SHP77 treated with DMSO at 0.1 percent for 48 hours (cell line): Measurements from ENCODE around the gene ENOX1.
"Not testable (repeated sequence)": the region's sequence is repeated elsewhere in the genome, so short reads cannot be mapped to it uniquely, and the experiment has no call there.

Source experiments
- DNase-seq: peaks from one replicate; lab custom pipeline; 2025; lab: John Stamatoyannopoulos, UW

Gene ENOX1

DNA sequence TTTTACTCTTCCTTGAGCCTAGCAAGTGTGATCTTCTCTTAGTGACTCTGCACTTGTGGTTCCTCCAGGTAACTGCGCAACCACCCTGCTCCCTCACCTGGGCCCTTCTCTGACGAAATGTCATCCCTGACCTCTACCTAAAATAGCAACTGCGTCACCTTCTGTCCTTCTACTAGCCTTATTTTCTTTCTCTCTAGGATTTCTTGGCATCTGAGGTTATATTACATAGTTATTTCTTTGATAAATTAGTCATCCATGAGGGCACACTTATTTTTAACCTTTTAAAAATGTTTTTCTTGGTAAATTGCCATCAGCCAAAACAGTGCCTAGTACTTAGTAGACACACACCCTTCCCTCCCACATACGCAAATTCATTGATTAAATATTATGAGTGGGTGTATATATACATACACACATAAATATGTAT, 355.5 kb downstream of the ENOX1 start:
- DNase-seq = no peak

GRCh38 chr13:43428545-43429296, 358.1 kb downstream of the ENOX1 start:
- no peak for DNase-seq

DNA sequence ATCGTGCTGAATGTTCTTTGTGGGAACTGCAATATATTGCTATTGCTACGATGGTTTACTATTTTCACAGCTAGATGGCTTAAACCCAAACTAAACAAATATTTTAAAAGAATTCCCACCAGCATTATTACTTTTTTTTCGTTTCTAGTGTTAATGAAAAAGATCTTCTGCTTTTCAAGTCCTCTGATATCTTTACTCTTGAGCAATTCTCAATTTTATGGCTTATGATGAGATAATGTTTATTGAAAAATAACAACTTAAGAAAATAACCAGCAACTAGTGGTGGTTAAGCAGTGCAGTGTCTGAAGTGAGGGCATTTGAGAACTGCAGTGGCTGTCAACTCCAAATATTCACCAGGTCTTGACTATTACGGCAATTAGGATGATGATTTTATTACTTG, 360.4 kb downstream of the ENOX1 start:
- no peak for DNase-seq

DNA sequence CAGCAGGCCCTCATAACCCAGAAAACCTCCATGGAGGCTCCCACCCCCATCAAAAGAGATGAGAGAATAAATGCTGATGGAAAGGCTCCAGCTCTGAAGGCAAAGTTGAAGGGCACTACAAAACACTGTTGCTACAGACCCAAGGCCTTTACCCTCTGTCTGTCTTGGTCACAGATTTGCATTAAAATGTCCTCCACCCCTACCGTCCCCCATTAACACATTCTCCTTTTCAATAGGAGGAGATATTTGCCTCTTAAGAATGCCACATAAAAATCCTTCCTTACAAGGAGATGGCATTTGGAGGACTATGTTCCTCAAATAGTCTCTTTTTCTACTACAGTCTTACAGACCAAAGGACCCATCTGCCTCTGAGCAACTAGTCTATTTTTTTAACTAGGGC, 361.5 kb downstream of the ENOX1 start:
- DNase-seq = no peak

GRCh38 chr13:43424412-43424811, 362.4 kb downstream of the ENOX1 start:
- DNase-seq = no peak

- no peak for DNase-seq
These were observed 364.7 kb downstream of the ENOX1 start for GRCh38 chr13:43422116-43422515.

GRCh38 chr13:43416842-43417241, 369.9 kb downstream of the ENOX1 start:
- not testable (repeated sequence) for DNase-seq

DNA sequence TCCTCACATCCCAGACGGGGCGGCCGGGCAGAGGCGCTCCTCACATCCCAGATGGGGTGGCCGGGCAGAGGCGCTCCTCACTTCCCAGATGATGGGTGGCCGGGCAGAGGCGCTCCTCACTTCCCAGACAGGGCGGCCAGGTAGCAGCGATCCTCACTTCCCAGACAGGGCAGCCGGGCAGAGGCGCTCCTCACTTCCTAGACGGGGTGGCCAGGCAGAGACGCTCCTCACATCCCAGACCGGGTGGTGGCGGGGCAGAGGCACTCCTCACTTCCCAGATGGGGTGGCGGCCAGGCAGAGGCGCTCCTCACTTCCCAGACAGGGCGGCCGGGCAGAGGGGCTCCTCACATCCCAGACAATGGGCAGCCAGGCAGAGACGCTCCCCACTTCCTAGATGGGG, 370.4 kb downstream of the ENOX1 start:
- DNase-seq = not testable (repeated sequence)

DNA sequence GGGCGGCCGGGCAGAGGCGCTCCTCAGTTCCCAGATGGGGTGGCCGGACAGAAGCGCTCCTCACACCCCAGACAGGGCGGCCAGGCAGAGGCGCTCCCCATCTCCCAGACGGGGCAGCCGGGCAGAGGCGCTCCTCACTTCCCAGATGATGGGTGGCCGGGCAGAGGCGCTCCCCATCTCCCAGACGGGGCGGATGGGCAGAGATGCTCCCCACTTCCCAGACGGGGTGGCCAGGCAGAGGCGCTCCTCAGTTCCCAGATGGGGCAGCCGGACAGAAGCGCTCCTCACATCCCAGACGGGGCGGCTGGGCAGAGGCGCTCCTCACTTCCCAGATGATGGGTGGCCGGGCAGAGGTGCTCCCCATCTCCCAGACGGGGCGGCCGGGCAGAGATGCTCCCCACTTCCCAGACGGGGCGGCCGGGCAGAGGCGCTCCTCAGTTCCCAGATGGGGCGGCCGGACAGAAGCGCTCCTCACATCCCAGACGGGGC, 370.8 kb downstream of the ENOX1 start:
- not testable (repeated sequence) for DNase-seq

DNA sequence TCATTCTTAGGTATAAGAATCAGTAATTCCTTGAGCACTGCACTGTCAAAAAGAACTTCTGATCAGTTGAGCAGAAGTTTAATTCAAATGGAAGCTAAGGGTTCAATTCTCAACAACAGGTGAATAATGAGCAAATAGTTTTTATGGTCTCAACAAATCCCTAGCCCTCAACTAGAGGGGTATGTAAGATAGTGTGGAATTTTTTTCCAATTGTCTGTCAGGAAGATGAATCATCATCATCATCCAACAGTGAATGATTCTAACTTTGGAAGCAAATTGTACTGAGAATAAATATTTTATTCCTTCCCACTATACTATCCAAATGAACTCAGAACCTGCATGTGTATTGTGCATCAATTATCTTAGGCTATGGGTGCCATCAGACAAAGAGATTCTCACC, 372.7 kb downstream of the ENOX1 start:
- DNase-seq = no peak

GRCh38 chr13:43411741-43412140, 375.0 kb downstream of the ENOX1 start:
- no peak for DNase-seq

DNA sequence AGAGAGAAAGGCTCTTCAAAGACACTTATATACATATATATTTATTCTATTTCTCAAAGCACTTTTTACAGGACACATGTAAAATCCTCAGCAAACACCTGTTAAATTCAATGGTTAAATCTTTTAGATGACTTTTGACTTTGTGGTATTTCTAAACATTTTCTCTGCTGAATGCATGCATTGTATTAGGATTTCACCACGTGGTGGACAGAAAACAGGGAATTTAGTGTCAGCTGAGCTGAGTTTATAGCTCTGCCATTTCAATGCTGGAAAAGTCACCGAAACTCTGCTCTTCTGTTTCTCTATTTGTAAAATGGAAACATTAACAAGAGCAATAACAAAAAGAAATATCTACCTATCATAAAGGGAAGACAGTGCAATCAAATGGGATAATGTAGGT, 375.6 kb downstream of the ENOX1 start:
- DNase-seq = no peak

DNA sequence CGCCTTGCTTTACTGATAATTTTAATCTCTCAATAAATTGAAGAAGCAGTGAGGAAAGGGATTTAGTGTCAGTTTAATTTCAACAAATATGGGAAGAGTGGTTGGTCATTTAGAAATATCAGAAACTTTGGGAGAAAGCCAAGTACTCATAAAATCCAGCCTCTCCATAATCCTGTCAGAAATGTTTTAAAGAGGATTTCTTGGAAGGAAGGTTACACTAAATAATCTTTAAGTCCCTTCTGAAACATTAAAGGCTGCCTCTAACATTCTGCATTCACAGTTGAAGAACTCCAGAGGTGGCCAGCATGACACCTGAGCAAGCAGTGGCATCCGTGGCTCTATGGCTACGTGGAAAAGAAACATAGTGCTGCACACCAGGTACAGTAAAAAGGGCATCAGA, 378.5 kb downstream of the ENOX1 start:
- DNase-seq = no peak

GRCh38 chr13:43407023-43407581, 379.7 kb downstream of the ENOX1 start:
- no peak for DNase-seq

DNA sequence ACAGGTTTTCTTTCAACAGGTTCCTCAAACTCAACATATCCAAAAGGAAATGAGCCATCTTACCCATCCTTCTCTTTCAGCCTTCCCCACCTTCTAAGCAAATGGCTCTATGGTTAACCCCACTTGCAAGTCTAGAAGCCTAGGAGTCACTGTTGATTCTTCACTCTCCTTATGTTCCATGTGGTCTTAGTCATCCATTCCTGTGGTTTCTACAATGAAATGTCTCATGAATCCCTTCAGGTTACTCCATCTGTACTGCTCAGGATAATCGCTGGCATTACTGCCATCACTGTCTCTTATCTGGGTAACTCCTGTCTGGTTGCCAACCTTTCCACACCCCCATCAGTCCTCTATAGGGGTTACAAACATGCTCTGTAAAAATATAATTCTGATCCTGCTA, 381.3 kb downstream of the ENOX1 start:
- no peak for DNase-seq

DNA sequence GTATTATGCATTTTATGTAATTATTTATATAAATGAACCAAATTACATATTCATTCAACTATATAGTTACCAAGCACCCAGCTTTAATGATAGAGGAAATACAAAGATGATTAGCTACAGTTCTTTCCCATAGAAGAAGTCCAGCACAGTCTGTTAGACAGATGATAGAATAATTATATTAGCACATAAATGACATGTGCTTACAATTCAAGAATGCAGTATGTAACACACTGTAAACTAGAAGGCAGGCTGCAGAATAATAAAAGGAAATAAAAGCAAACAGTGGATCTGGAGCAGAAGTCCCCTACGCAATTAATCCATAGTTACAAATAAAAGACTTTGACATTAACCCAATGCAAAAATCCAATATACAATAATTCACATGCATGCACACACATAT, 384.4 kb downstream of the ENOX1 start:
- DNase-seq = no peak

- no peak for DNase-seq
These were observed 385.4 kb downstream of the ENOX1 start for GRCh38 chr13:43401361-43401760.

- no peak for DNase-seq
These were observed 389.7 kb downstream of the ENOX1 start for GRCh38 chr13:43397111-43397510.

- DNase-seq = no peak
These were observed 395.7 kb downstream of the ENOX1 start for GRCh38 chr13:43391036-43391435.

GRCh38 chr13:43390619-43391018, 396.2 kb downstream of the ENOX1 start:
- no peak for DNase-seq

DNA sequence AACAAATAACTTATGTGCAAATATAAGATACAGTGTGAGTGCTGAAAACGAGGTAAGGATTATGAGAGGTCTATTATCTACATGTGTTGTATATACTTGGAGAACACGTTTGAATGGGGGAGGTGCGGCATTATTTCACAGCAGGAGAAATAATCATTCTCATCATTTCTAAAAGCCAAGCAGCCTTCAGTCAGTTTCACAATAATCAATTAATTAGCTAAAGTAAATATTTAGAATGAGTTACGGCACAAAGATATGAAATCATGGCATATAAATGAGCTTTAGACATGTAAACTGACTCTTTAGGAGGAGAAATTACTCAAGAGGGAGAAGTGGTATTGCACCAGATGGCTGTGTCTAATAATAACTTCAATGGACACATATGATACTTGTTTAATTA, 396.8 kb downstream of the ENOX1 start:
- no peak for DNase-seq

DNA sequence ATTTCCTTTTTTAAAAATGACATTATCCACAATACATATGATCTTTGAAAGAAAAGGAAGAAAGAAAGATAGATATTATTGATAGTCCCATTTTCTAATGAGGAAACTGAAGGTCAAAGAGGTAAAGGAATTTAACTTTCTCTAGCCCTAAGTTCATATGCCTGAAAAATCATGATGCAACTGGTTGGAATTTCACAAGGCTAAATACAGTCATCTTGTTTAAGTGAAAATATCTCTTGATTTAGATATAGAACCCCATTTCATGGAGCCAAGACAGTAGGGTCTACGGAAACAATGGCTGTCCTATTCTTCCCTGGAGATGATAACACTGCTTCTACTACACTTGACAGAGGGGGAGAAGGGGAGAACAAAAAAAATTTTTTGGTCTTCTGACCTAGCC, 397.2 kb downstream of the ENOX1 start:
- DNase-seq = no peak

- DNase-seq = no peak
These were observed 398.3 kb downstream of the ENOX1 start for GRCh38 chr13:43388282-43389034.
